Ectodermal cell (in vitro differentiated cells): ENCODE results near the gene EMX1.

Experiments used
- H3K27ac ChIP-seq: 2 replicates; pipeline ENCODE4 v1.7.0; 2013; ENCODE audit warnings: mild to moderate bottlenecking, low read depth, low read length; ENCODE audit not compliant: insufficient read depth, poor library complexity, severe bottlenecking
- H3K27me3 ChIP-seq: 2 replicates; pipeline ENCODE4 v1.7.0; 2013; ENCODE audit warnings: mild to moderate bottlenecking, low read length; ENCODE audit not compliant: insufficient read depth, control insufficient read depth, poor library complexity, severe bottlenecking
- H3K36me3 ChIP-seq: one replicate; pipeline ENCODE4 v1.7.0; 2013; ENCODE audit warnings: low read length; ENCODE audit not compliant: control insufficient read depth, insufficient read depth
- H3K4me1 ChIP-seq: one replicate; pipeline ENCODE4 v1.7.0; 2013; ENCODE audit warnings: low read length; ENCODE audit not compliant: control insufficient read depth, insufficient read depth
- H3K4me3 ChIP-seq: 2 replicates; pipeline ENCODE4 v1.7.0; 2013; ENCODE audit warnings: low read depth, low read length, control low read depth; ENCODE audit not compliant: insufficient read depth
- H3K9me3 ChIP-seq: 2 replicates; pipeline ENCODE4 v1.7.0; 2013; ENCODE audit warnings: mild to moderate bottlenecking, low read length, moderate library complexity; ENCODE audit not compliant: control insufficient read depth
- WGBS, 2 experiments: methylation state at CpG; one replicate each; pipeline ENCODE4 v1.1.7; 2013; ENCODE audit warnings: missing lambda C conversion rate in 2 of 2; 5-methylcytosine and 5-hydroxymethylcytosine counted together

The EMX1 gene

DNA sequence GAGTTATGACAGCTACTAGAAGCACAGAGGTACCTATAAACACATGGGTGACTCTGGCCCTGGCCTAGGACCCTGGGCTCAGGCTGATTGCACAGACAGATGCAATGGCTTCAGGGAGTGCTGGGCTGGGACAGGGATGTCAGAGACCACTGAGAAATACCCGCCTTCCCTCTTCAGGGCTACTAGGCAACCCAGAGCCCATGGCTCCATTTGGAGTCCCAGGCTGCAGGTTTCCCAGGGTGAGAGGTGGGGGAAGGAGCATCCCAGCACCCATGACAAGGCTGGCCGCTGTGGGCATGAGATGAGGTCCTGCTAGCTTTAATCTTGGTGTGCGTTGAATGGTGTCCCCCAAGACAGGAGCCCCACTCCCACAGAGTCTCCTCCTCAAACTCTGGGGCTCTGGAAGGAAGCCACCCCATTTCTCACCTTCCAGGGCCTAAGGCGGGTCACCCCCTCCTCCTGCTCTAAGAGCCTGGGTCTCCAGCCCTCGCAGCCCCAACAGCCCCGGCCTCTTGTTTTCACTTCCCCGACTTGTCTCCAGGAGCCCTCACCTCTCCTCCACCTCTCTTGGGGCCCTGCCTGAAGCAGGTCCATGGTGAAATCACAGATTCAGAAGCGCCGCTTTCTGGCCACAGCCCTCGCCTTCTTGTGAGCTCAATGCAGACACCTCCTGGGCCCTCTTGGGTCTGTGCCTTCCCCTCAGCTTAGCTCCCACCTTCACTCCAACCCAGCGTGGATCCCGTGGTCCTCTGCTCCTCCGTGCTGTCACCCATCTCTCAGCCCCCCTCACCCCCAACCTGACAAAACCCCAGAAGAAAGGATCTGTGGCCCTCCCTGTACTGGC, 41.4 kb downstream of the EMX1 start:
- Histone ChIP-seq H3K27ac (no peak overlapping the region), H3K4me3 (no peak overlapping the region), H3K9me3 (no peaks in the 10 kb centered on the region), H3K36me3 (no peaks in the 10 kb centered on the region), H3K27me3 (peaks cover 11% of the 10 kb centered on the region), H3K4me1 (peaks cover 46% of the 10 kb centered on the region)
- 93 to 94% methylated on average over 13 of the region's 13 CpGs for WGBS, 2 experiments

DNA sequence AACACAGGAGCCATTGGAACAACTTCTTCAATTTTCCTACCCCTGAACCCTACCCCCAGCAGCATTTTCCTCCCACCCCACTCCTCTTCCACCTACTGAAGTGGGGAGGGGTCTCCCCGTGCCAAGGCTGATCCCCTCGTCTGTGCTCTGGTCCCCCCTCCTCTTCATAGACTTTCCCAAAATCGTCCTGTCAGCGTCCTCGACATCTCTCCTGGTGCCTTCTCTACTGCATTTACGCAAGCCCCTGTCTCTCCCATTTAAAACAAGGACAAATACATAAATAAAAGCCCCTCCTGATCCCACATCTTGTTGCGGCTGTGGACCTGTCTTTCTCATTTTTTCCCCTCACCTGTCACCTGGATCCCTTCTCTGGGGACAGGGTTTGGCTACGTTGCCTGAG, 42.2 kb downstream of the EMX1 start:
- Histone ChIP-seq H3K27me3 (peaks cover 14% of the 10 kb centered on the region), H3K9me3 (no peaks in the 10 kb centered on the region), H3K27ac (no peak overlapping the region), H3K4me3 (no peak overlapping the region), H3K36me3 (no peaks in the 10 kb centered on the region), H3K4me1 (peaks cover 41% of the 10 kb centered on the region)
- WGBS, 2 experiments: 94% methylated on average over 8 of the region's 8 CpGs

DNA sequence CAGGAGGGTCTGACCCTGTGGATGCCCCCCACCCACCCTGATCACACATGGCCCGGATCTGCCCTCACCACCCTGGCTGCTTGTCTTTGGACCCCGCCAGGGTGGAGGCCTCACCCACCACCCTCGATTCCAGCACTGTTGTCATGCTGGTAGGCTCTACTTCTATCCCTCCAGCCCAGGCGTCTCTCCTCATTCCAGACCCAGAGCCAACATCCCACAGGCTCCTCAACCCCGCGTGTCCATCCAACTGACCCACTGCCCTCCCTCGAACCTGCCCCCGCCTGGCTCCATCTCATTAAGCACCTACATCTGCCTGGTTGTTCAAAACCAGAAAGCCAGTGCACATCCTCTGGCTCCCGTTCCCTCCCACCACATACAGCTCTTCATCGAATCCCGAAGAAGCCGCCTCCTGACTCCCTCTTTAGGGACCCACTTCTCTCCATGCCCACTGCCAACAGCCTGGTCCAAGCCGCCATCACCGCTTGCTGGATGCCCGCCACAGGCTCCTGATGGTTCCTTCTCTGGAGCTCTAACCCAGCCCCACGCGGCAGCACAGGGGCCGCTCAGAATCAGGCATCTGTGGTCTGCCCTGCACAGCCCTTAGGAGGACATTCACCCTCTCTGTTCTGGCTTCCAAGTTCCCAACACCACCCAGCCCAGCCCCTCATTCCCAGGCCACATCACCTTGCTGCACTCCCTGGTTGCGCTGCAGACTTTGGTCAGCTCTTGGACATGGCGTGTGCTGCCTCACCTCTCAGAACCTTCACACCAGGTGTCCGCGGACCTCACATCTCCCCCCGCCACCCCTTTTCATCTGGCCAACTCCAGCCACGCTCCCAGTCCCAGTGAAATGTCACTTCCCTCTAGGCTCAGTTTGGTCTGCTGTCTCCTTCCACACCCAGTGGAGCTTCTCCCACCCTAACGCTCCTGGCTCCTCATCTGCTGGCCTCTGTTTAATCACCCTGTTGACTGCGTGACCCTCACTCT, 43.0 kb downstream of the EMX1 start:
- Histone ChIP-seq H3K27me3 (peaks cover 14% of the 10 kb centered on the region), H3K27ac (no peak overlapping the region), H3K4me3 (no peak overlapping the region), H3K9me3 (no peaks in the 10 kb centered on the region), H3K4me1 (peaks cover 34% of the 10 kb centered on the region), H3K36me3 (no peaks in the 10 kb centered on the region)
- 94% methylated on average over 26 of the region's 26 CpGs for WGBS, 2 experiments

DNA sequence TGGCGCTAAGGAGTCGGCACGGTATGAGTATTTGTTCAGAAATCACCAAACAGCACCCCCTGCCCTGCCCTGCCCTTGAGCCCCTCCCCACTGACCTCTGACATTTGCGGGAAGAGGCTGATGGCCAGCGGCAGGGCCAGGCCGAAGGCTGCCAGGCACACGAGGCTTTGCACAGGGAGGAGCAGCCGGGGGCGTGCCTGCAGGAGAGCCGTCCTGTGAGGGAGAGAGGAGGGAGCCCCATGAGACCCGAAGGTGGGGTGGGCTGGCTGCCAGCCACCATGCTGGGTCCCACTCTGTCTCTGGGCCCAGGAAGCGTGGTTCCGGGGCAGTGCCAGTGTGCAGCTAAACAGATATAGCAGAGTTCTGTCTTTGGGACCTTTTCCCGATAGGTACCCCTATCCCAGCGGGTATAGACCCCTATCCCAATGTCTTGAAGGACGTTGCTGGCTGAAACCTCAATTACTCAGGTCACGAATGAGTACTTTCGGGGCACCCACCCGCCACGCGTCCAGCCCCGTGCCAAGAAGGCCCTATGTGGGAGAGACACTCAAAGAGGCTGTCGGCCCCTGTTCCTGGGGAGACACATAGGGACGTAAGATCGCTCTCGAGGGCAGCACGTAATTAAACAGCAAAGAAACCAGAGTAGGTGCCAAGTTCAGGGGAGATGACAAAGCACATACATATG, 43.9 kb downstream of the EMX1 start:
- peaks cover 25% of the 10 kb centered on the region for H3K4me1 ChIP-seq
- H3K27ac ChIP-seq: no peak overlapping the region
- H3K27me3 ChIP-seq: peaks cover 14% of the 10 kb centered on the region
- WGBS, 2 experiments: 86 to 88% methylated on average over 27 of the region's 27 CpGs
- no peaks in the 10 kb centered on the region for H3K9me3 ChIP-seq
- H3K4me3 ChIP-seq: no peak overlapping the region
- H3K36me3 ChIP-seq: no peaks in the 10 kb centered on the region

DNA sequence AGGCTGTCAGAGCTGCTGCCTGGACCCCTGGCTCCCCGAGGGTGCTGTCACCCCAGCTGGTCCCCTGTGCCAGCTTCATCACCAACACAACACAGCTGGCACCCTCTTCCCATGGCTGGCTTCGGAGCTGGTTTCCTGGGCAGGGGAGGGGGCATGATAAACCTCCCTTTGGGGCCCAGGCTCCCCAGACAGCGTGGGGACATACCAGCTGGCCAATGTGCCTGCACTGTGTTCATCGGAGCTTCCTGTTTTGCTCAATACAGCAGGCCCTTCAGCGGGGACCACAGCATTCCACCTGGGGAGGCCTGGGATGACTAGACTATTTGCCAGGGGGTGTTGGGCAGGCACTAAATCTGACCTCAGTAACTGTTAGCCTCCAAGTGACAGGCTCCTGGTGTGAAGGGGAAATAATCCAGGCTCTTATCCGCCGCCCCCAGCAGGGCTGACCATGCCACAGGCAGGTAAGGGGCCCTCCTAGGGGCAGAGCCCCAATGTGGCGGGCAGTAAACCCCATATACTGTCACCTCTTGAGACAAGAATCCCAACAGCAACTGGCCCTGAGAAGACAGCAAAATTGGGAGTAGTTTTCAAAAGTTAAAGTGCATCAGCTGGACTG, 44.6 kb downstream of the EMX1 start:
- Histone ChIP-seq H3K27me3 (peaks cover 10% of the 10 kb centered on the region), H3K36me3 (no peaks in the 10 kb centered on the region), H3K9me3 (no peaks in the 10 kb centered on the region), H3K4me1 (peaks cover 25% of the 10 kb centered on the region), H3K27ac (no peak overlapping the region), H3K4me3 (no peak overlapping the region)
- WGBS, 2 experiments: 88 to 92% methylated on average over 8 of the region's 8 CpGs

DNA sequence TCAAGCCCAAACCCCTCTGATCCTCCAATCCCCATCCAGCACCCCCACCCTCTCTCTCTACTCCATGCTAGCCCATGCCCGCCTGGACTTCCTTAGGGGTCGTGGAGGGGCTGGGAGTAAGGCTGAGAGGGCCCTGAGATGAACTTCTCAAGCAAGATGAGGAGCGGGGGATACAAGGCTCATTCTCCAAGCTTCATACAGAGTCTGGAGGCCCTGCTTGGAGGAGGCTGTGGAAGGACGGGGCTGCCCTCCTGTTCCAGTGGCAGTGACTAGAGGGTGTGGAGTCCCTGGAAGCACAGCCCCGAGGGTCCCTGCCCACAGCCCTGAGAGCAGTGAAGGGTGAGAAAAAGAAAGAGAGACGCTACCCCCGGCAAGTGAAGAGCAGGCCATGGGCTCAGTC, 45.6 kb downstream of the EMX1 start:
- Histone ChIP-seq H3K4me3 (no peak overlapping the region), H3K9me3 (no peaks in the 10 kb centered on the region), H3K27me3 (peaks cover 3% of the 10 kb centered on the region), H3K36me3 (no peaks in the 10 kb centered on the region), H3K4me1 (peaks cover 25% of the 10 kb centered on the region), H3K27ac (no peak overlapping the region)
- 61 to 65% methylated on average over 7 of the region's 7 CpGs for WGBS, 2 experiments

DNA sequence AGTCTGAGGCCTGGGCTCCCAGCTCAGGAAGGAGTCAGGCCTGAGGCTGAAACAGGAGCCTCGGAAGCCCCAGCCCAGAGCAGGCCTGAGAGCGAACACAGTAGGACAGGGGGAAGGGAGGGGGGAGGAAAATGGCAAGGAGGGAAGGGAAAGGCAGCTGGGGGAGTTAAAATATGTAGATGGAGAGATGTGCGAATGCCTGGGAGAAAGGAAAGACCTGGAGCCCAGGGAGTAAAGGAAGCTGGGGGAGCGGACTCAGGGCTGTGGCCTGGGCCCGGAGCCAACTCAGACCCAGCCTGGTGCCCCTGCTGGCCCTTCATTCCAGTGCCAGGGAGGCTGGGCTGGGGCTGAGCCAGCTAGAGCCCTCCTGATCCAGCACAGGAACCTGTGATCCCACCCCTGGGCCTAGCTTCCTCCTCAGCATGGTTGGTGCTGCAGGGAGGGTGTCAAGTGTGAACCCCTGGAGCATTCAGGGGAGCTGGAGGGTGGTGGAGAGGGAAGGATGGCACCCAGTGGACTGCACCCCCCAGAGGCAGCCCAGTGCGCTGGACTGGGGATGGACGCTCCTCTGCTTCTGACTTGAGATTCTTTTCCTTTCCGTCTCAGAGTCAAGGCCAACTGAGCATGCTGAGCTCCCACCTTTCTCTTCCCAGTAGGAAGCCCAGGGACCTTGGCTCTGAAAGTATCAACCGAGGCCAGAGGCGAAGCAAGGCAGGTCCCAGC, 46.3 kb downstream of the EMX1 start:
- WGBS, 2 experiments: 55 to 58% methylated on average over 10 of the region's 10 CpGs
- Histone ChIP-seq H3K4me1 (peaks cover 25% of the 10 kb centered on the region), H3K36me3 (no peaks in the 10 kb centered on the region), H3K4me3 (no peak overlapping the region), H3K27ac (no peak overlapping the region), H3K27me3 (peaks cover 3% of the 10 kb centered on the region), H3K9me3 (no peaks in the 10 kb centered on the region)

DNA sequence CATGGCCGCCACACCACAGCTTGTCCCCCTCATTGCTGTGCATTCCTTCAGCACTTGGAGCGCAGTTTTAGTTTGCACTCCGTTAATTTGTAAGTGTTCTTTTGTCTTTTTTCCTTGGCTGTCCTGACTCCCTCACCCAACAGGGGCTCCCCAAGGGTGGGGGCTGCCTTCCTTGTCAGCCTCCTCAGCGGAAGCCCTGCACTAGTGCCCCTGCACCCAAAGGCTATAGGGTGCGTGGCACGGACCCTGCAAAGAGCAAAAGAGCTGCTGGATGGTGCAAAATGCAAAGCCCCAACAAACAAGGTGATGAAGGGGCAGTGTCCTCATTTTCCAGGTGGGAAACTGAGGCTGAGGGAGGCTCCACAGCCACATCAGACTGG, 46.8 kb downstream of the EMX1 start:
- Histone ChIP-seq H3K27me3 (peaks cover 3% of the 10 kb centered on the region), H3K4me3 (no peak overlapping the region), H3K36me3 (no peaks in the 10 kb centered on the region), H3K9me3 (no peaks in the 10 kb centered on the region), H3K27ac (no peak overlapping the region), H3K4me1 (peaks cover 25% of the 10 kb centered on the region)
- WGBS, 2 experiments: 86 to 87% methylated on average over 6 of the region's 6 CpGs

DNA sequence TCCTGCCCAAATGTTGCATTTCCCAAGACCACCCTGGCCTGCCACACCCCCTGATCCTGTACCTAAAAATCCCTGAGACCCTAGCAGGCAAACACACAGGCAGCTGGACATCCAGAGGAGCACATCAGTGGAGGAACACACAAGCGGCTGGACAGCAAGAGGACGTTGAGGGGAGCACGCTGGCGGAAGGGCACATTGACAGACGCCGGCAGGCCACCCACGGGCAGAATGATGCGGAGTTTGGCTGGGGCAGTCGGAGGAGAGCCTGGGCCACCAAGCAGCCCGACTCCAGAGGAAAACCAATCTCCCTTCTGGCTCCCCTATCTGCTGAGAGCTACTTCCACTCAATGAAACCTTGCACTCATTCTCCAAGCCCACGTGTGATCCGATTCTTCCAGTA, 47.7 kb downstream of the EMX1 start:
- WGBS, 2 experiments: 83 to 85% methylated on average over 12 of the region's 12 CpGs
- Histone ChIP-seq H3K4me3 (no peak overlapping the region), H3K9me3 (no peaks in the 10 kb centered on the region), H3K36me3 (no peaks in the 10 kb centered on the region), H3K27ac (no peak overlapping the region), H3K27me3 (peaks cover 3% of the 10 kb centered on the region), H3K4me1 (peaks cover 25% of the 10 kb centered on the region)
